Epithelial cell of proximal tubule (primary cell): ENCODE measurements around the gene SPNS2. TPM values are rescaled to one million over a fixed set of nuclear protein-coding genes. Genes with fewer than 3 reads are reported as not detected.

Experiments used
- DNase-seq: peaks from one replicate; pipeline ENCODE4 v3.0.0-alpha.2; 2011; ENCODE audit warnings: low read depth
- H3K4me3 ChIP-seq: 2 replicates; pipeline ENCODE4 v1.5.1; 2011; ENCODE audit warnings: low read depth, mild to moderate bottlenecking, low read length
- CTCF ChIP-seq: conservative IDR thresholded peaks from 2 replicates; pipeline ENCODE4 v1.5.1; 2012; ENCODE audit warnings: low read depth, mild to moderate bottlenecking, low read length
- total RNA-seq: library from RNA; depleted of rRNA; stranded (reverse); fragments of >200 nt; gene quantifications from 2 replicates; pipeline ENCODE4 v1.2.3, GENCODE V29; 2015

Gene SPNS2
- total RNA-seq, 1 donor from 2014 or later = 162 TPM

- H3K4me3 ChIP-seq = no peak overlapping the region
- no peak for DNase-seq
- TF ChIP-seq CTCF = peak; percentile 91
Observed at GRCh38 chr17:4565209-4566141, 66.8 kb downstream of the SPNS2 start.

GRCh38 chr17:4566785-4567184 lies 68.1 kb downstream of the SPNS2 start:
- TF ChIP-seq CTCF = peak; percentile 89
- no peak overlapping the region for H3K4me3 ChIP-seq
- no peak for DNase-seq

DNA sequence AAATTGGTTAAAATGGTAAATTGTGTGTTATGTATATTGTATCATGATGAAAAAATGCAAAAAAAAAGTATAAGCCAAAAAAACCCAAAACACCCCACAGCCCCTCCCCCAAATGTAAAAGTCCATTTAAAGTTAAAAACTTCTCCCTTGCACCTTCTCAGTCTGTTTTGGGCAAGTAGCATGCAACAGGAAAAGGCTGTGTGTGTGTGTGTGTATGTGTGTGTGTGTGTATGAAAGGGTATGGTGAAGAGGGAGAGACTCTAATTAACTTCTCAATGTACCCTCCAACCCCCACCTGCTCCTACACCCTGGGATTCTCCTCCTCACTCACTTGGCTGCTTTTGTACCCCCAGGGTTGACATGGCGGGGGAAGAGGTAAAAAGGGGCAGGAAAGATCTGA lies 70.9 kb downstream of the SPNS2 start:
- no peak for DNase-seq
- no peak for TF ChIP-seq CTCF
- no peak overlapping the region for H3K4me3 ChIP-seq

DNA sequence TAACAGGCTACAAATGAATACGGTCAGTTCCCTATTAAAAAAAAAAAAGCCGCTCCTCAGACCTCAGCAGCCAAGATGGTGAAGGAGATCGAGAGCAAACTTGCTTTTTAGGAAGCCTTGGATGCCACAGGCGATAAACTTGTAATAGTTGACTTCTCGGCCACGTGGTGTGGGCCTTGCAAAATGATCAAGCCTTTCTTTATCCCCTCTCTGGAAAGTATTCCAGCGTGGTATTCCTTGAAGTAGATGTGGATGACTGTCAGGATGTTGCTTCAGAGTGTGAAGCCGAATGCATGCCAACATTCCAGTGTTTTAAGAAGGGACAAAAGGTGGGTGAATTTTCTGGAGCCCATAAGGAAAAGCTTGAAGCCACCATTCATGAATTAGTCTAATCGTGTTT lies 73.5 kb downstream of the SPNS2 start:
- no peak for TF ChIP-seq CTCF
- no peak for DNase-seq
- H3K4me3 ChIP-seq = no peak overlapping the region

GRCh38 chr17:4573115-4573514 lies 74.4 kb downstream of the SPNS2 start:
- no peak for TF ChIP-seq CTCF
- no peak overlapping the region for H3K4me3 ChIP-seq
- DNase-seq = no peak

- H3K4me3 ChIP-seq = no peak overlapping the region
- no peak for DNase-seq
- TF ChIP-seq CTCF = no peak
Observed at GRCh38 chr17:4573669-4574068, 75.0 kb downstream of the SPNS2 start.
